Glomerular visceral epithelial cell (primary cell): Measurements from ENCODE around the gene ARHGEF17.

Experiments used
- DNase-seq: peaks from one replicate; pipeline ENCODE4 v3.0.0-alpha.2; 2016; ENCODE audit errors: extremely low spot score

Gene ARHGEF17

DNA sequence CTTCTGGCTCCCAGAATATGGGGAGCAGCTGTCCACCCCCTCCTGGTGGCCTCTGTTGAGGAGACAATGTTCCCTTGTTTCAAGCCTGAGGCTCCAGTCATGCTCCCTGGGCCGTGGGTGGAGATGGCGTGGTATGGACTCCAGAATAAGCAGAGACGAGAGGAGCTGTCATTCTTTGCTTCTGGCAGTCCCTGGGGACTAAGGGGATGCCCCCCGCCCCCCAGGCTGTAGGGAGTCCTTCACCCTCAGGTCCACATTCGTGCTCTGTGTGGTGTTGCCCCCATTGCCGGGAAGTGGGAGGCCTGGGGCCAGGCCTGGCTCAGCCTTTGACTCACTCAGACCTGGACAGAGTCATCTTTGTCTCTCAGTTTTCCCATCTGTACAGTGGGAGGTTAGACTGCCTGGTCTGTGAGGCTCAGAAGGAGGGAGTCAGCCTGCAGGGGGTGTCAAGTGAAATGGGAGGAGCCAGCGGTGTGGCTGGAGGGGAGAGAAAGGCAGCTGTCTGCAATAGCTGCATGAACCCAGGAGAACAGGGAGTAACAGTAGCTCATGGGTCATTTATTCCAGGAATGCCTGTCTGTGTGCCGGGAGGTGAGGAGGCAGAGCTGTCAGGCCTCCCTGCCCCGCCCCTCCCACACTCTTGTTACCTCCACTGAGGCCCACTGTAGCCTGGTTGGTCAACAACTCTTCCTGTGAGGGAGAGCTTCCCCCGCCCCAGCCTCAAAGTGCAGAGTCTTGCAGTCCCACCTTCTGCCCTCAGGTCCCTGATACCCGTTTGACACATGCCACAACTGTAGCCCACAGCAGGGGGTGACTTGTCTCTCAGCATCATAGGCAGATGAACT is 6.3 kb downstream of the ARHGEF17 start:
- peak; percentile 89 for DNase-seq

DNA sequence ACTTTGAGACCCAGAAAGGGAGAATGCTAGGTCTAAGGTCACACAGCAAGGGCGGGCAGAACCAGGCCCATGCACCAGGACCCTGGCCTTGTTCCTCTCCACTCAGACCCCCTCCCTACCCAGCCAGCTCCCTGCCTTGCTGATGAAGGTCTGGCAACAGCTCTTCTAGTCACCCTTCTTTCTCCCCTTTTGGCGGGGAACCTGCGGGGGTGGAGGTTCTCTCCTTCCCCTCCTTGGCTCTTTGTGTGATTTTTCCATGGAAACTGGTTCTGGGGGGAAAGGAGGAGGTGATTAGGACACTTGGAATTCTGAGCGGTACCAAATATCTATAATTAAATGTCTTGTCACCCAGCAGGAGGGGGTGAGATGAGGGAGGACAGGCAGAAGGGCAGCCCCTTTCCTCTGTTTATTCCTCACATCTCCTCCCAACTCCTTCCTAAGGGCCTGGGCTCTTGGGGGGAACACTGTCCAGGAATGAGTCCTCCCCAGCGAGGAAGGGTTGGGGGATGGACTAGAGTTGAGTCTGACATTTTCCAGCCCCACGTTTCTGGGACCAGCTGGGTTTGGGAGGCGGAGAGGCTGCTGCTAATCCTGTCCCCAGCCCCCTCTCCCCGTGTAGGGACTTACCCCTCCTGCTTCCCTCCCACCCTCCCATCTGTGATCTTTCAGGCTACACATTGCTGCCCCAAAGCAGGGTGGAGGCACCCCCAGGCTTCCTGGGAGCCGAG is 7.4 kb downstream of the ARHGEF17 start:
- no peak for DNase-seq

DNA sequence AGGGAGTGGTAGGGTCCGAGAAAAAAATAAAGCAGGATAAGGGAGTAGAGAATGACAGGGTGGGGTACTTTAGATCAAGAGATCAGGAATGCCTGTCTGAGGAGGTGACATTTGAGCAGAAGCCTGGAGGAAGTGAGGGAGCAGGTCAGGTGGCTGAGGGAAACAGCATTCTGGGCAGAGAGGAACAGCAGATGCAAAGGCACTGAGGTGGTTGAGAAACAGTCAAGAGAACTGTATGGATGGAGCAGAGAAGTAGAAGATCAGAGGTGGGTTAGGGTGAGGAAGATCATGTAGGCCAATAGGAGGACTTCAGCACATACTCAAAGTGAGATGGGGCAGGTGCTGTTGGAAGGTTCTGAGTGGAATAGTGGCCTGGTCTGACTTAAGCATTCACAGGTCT is 8.3 kb downstream of the ARHGEF17 start:
- no peak for DNase-seq

DNA sequence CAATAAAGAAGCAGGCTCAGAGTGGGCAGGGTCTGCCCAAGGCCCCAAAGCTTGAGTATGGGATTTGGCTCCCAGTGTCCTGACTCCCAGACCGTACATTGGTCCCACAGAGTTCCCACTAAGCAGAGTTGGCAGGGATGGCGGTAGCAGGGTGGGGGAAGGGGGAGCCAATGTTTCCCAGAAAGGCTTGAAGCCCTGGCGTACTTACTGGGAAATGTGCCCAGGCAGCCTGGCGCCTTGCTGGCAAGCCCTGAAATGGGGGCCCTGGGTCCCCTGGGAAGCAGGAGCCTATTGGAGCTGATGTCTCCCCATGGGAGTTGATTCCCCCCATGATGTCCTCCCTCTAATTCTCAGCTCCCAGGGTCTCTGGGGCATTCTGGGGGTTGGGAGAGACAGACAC is 9.3 kb downstream of the ARHGEF17 start:
- DNase-seq = no peak

DNA sequence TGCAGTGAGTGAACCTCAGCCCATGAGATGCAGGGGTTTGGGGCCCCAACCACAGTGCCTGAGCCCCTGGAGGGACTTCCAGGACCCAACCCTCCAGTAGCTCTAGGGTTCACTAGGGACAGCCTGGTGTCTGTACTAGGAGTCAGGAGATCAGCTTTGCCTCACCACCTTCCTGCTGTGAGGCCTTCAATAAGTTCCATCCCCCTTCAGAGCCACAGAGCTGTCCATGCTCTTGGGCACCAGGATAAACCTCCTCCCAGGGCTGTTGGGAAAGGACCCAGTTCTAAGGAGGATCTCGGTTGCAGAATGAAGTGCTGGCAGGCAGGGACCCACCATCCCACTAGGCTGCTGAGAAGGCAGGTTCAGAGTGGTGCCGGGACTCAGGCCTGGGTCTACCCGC is 9.7 kb downstream of the ARHGEF17 start:
- no peak for DNase-seq

DNA sequence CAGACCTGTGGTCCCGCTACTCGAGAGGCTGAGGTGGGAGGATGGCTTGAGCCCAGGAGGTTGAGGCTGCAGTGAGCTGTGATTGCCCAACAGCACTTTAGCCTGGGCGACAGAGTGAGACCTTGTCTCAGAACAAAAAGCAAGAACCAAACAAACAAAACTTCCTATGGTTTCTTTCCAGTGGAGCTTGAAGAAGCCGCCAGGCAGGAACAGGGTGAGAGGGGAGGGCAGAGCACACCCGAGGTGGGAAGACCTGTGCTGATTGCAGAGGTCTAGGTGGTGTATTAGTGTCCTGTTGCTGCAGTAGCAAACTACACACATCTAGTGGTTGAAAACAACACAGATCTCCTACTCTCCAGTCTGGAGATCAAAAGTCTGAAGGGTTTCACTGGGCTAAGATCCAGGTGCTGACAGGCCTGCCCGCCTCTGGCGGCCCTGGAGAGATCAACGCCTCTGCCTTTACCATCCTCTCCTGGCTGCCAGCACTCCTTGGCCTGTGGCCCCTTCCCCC is 10.5 kb downstream of the ARHGEF17 start:
- no peak for DNase-seq

DNA sequence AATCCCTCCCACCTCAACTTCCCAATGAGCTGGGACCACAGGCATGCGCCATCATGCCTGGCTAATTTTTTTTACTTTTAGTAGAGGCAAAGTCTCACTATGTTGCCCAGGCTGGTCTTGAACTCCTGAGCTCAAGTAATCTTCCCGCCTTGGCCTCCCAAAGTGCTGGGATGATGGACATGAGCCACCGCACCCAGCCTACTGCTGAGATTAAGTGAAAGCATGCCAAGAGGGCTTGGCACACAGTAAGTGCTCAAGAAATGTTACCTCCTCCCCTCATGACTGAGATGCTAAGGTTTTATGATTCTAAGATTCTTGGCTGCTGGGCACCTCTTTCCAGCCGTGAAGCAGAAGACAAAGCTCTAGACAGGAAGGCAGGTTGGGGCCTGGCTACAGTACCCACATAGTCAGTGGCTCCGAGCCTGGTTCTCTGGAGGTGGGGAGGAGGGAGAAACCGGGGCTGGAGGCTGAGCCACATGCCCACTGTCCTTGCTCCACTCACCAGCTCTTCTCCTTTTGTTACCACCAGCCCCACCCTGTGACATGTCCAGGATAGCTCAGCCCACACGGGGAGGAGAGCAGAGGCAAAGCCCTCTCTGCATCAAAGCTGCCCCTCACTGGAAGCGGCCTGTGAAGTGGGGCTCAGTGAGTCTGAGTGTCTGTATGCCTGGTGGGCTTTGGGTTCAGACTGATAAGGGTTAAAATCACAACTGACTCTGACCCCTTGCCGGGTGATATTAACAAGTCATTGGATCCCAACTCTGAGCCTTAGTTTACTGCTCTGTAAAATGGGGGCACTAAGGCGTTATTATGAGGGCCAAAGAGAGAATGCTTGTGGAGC is 12.9 kb downstream of the ARHGEF17 start:
- no peak for DNase-seq

DNA sequence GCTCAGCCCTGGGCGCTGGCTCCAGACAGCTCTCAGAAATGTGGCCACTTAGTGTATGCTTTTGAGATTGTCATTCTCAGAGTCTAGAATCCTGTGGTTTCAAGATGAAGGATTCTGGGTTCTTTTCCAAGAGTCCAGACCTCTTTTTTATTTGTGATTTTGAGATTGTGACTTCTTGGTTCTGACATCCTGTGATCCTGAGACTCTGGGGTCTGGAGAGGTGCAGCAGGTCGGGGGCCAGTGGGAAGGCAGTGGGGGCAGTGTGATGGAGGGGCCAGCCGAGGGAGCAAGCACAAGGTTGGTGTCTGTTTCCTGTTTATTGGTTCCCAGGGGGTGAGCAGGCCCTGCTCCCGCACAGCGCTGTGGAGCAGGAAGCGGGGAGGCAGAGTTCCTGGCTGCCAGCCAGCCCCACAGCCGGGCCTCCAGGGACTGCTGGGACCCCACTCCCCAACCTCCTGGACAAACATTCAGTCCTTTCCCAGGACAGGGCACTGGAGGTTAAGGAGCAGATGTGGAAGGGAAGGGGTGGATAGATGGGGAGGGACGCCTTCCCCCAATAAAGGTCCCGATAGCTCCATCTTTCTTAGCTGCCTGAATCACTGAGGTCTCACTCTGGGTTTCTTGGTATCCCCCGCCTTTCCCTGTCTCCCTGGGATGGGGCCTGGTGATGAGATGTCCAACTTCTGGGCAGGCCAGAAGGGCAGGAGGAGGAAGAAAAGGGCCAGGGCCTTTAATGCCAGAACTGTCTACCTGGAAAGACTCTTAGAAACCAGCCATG is 13.7 kb downstream of the ARHGEF17 start:
- peak; percentile 64 for DNase-seq

DNA sequence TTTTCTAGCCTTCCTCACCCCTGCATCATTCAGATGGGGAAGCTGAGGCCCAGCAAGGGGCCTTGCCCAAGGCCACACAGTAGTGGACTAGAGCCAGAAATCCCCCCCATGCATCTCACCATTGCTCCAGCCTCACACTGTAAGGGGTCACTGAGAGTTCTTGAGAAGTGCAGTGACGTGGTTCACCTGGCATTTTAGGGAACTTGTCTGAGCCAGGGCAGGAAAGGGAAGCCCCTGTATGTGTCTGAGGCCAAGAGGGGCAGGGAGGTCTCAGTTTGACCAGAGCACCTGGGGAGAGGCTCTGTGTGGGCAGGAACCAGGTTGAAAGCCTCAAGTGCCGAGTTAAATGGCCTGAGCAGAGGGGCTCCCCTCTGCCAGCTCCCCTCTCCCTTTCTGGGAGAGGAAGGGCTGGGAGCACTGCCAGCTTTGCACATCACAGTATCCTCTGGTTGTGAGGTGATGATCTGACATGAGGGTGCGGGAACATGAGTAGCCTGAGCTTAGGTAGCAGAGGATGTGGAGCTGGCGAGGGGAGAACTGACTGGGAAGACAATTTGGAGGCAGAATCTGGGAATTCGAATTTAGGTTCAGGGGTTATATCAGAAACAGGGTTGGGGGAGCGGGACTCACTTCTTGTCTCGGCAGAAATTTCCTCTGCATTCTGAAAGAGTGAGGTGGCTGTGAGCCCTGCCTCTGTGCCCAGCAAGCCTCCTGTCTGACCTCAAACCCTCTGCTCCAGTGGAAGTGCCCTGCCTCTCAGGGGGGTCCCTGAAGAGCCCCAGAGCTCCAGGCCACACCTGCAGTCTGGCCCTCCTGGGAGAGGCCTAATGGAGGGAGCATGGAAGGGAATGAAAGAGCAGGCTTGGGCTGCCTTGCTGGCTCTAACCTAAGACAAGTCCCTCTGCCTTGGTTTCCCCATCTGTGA is 14.6 kb downstream of the ARHGEF17 start:
- DNase-seq = peak; percentile 35

DNA sequence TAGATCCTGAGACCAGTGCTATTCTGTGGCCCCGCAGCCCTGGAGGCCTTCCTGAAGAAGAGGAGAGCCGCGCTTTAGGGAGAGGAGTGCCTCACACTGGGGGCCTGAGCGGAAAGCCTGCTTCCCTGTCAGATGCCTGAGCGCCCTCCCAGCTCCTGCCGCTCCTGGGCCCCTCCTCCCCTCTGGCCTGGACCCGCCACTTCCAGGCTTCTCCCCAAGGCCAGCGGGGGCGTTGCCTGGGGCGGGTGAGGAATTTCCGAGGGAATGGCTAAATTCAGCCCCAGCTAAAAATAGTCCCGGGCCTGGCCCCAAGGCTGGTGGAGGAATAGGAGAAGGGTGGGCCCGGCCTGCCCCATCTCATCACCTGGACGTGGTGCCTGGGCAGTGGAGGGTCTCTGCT is 15.4 kb downstream of the ARHGEF17 start:
- DNase-seq = peak; percentile 54

DNA sequence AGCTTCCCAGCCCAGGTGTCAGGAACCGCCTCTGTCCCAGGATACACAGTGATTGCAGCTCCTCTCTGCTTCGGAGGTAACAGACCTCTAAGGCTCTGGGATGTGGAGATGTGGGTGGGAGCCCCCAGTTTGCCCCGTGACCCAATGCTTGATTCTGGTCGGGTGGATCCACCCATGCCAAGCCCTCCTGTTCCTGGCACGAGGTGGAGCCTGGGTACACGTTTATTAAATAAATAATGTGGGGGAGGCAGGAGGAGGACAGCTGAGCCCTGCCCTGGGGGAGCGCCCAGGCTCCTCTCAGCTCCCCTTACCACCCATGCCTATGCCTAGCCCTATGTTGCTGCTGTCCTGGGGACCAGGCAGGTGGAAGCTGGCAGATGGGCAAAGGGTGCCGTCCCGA is 16.0 kb downstream of the ARHGEF17 start:
- no peak for DNase-seq

DNA sequence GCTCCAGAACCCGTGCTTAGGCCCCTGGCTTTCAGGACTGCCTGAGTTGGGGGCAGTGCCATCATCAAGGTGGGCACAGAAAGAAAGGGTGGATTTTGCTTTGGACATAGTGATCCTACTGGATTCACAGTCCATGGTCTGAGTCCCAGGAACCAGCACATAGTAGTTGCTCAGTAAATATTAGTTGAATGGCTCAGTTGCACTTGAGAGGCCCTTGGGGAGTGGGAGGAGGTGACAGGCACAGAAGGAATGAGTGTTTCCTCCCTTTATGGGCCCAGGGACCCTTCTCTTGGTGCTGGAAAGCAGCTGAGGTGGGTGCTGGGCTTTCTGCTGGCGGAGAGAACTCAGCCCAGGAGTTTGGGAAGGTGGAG is 16.6 kb downstream of the ARHGEF17 start:
- DNase-seq = no peak

DNA sequence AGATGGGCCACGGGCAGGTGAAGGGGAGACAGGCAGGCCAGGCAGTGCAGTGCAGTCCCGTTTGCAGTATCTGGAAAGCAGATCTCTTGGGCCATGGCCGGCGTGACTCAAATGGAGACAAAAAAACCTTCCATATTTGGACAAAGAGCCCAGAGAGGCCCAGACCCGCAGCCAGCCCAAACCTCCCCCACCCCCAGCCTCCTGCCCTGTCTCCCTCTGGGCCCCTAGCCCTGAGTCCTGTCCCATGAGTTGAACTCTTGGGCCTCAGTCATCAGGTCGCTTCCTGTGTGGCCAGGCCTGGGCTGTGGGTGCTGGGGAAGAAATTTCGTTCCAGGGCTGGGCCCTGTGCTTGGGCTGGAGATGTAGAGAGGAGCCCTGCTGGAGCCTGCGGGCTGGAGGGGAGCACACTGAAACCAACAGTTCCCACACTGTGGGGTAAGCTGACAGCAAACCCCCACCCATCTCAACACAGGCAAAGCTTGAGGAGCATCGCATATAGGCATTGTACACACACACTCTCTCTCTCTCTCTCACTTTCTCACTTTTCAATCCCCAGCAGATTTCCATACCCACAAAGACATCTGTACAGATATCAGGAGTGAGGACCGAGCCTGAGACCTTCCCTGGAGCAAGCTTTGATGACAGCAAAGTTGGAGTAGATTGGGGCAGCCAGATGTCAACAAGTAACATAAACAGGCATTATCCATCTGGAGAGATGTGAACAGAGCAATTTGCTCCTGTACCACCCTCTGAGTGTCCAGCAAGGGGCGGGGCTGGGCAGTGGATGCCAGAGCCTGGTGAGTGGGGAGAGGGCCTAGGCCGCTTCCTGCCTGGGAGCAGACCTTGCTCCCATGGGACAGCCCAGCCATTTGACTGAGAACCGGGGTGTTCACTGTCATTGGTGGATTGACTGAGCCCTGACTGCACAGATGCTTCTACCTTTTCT is 17.2 kb downstream of the ARHGEF17 start:
- DNase-seq = no peak

DNA sequence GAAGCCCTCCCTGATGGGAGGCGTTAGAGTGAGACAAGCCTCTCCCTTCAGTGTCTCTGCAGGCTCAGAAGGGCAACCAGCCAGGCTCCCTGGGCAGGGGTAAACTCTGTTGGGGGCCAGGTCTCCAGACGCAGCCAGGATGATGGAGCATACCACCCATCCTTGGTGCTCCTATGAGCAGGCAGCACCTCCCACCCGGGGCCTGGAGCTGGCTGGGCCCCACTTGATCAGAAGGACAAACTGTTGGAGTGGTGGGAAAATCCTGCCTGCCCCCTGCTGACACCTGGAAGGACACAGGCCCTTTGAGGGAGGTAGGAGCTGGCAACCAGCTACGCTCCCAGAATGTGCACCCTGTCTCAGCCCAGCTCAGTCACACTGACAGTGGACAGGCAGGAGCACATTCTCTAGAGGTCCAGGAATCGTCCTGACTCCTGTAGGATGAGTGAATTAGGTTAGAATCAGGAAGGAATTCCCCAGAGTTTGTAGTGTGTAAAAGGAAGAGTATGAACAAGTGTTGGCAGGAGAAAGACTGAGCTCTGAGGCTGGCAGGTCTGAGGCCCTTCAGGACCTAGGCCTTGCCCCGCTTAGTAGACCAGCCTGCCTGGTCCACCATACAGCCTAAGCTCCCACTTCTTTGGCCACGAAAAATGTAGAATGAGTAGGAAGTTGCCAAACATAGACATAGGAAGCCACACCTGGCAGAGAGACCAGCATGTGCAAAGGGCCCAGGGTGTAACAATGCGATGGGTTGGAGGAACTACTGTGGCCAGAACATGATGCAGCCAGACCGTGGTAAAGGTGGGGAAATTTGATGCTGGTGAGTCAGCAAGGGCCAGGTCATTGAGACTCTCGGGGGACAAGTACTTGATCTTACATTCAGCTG is 19.1 kb downstream of the ARHGEF17 start:
- DNase-seq = peak; percentile 59

DNA sequence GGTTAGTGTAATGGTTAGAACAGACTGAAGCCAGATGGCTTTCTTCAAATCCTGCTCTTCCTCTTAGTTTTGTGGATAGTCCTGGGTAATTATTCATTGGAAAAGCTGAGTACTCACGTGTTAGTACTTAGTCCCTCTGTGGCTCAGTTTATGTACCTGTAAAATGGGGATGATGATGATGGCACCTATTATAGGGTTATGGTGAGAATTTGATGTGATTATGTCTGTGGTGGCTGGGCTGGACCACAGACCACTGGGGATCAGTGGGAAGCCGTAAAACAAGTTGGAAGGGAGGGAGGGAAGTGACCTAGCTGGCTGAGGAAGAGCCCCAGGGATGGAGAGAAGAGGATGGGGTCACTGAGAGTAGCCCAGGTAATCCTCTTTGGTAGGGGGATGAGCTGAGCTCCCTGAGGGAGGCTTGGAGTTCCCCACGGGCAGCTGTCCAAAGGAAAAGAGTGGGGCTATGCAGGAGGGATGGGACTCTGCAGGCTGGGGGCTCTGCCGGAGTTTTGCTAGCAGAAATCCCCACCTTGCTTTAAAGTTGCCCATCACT is 19.8 kb downstream of the ARHGEF17 start:
- no peak for DNase-seq

DNA sequence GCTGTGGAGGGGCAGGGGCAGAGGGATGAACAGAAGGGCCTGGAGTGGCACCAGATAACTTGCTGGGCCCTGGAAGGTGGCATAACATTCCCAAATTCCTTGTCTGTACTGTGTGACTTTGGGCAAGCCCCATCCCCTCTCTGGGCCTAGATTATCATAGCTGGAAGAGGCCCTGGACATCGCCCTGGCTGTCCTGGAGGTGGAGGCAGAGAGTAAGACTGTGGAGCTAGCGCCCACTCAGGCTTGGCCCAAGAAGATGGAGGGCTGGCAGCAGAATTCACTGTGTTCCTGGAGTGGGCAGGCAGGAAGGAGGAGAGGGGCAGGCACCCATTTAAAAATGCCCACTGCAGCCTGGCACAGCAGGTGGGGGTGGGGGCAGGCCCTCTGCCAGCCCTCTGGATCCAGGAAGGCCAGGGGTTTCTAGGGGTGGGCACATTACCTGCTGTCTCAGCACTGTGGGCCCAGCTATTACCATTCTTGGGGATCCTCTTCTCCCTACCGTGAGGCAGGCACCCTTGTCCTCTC is 22.6 kb downstream of the ARHGEF17 start:
- peak; percentile 52 for DNase-seq

DNA sequence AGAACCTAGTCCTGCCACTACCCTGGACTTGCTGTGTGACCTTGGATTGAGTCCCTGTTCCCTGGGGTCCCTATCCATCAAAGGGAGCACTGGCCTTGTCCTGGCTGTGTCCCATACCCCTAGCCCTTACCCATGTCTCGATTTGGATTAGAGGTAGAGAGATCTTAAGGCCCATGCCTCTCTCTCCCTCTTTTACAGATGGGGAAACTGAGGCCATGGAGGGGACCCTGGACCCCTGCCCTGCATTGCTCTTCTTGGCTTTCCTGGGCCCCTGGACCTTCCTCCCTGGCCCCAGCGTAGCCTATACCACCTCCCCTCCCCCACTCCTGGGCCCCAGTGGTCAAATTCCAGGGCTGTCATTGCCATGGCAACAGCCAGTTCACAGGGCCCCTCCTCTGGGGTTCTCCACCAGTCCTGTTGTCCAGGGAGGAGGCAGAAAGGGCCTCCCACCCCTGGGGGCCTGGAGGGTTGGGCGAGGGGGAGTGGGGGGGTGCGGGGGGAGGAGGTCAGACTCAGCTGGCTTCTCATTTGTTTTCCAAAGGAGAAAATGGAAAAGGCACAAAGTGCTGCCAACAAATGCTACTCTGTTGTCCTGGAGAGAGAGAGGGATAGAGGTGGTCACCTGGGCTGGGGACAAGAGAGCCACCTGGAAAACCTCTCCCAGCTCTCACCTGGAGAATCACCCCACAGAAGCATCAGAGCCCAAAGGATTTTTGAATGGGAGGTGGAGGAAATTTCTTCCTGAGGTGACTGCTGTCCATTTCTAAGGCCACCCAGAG is 23.3 kb downstream of the ARHGEF17 start:
- peak; percentile 67 for DNase-seq
